GM12878 (cell line): ENCODE results near the gene COX11. TPM values are rescaled to one million over a fixed set of nuclear protein-coding genes. Genes with fewer than 3 reads are reported as not detected.

ENCODE experiments used
- ATF3 ChIP-seq: IDR thresholded peaks from 2 replicates; pipeline ENCODE4 v1.6.1; 2011; ENCODE audit warnings: low read depth, mild to moderate bottlenecking, low read length, moderate library complexity, borderline replicate concordance; ENCODE audit errors: extremely low read depth
- BACH1 ChIP-seq: fragments of 450-650 bp; IDR thresholded peaks from 2 replicates; pipeline ENCODE4 v1.6.1; 2017; ENCODE audit warnings: mild to moderate bottlenecking, borderline replicate concordance
- BCL3 ChIP-seq: IDR thresholded peaks from 2 replicates; pipeline ENCODE4 v1.6.1; 2011; ENCODE audit warnings: borderline replicate concordance, low read depth, mild to moderate bottlenecking, moderate library complexity, low read length; ENCODE audit not compliant: insufficient read depth, poor library complexity, severe bottlenecking
- BHLHE40 ChIP-seq, 2 experiments: fragments of 450-650 bp in 1 of 2; IDR thresholded peaks; 2 replicates each; pipeline ENCODE4 v1.6.1; 2011 to 2017; ENCODE audit warnings: low read depth in 2 of 2, borderline replicate concordance in 1 of 2, improper control_type of control experiment in 1 of 2, low read length in 1 of 2, mild to moderate bottlenecking in 1 of 2
- CBX5 ChIP-seq: sonication (generic); IDR thresholded peaks from 2 replicates; pipeline ENCODE4 v1.6.1; 2016; ENCODE audit warnings: low read depth, moderate library complexity, mild to moderate bottlenecking, inconsistent platforms
- CEBPB ChIP-seq, 2 experiments: fragments of 150-350 bp in 1 of 2; IDR thresholded peaks; 2 replicates each; pipeline ENCODE4 v1.6.1; 2012 to 2014; ENCODE audit warnings: low read depth in 2 of 2, low read length in 2 of 2, borderline replicate concordance in 1 of 2, inconsistent platforms in 1 of 2
- CREM ChIP-seq: IDR thresholded peaks from 2 replicates; pipeline ENCODE4 v1.6.1; 2014; ENCODE audit warnings: antibody characterized with exemption, low read depth
- ELK1 ChIP-seq: IDR thresholded peaks from 2 replicates; pipeline ENCODE4 v1.6.1; 2012; ENCODE audit warnings: low read depth, low read length, improper control_type of control experiment
- HCFC1 ChIP-seq: fragments of 150-350 bp; IDR thresholded peaks from 2 replicates; pipeline ENCODE4 v1.6.1; 2014; ENCODE audit warnings: low read length
- IKZF1 ChIP-seq: fragments of 450-650 bp; conservative IDR thresholded peaks from 2 replicates; pipeline ENCODE4 v1.6.1; 2017; ENCODE audit warnings: antibody characterized with exemption, mild to moderate bottlenecking
- IRF4 ChIP-seq: IDR thresholded peaks from 2 replicates; pipeline ENCODE4 v1.6.1; 2011; ENCODE audit warnings: low read depth, low read length
- KAT2A ChIP-seq: conservative IDR thresholded peaks from 2 replicates; pipeline ENCODE4 v1.6.1; 2011; ENCODE audit warnings: low read depth, low read length; ENCODE audit not compliant: control insufficient read depth
- MXI1 ChIP-seq: fragments of 150-350 bp; IDR thresholded peaks from 2 replicates; pipeline ENCODE4 v1.6.1; 2011; ENCODE audit warnings: low read depth, mild to moderate bottlenecking, inconsistent platforms, low read length, improper control_type of control experiment
- MYC ChIP-seq: IDR thresholded peaks from 2 replicates; pipeline ENCODE4 v1.6.1; 2011; ENCODE audit warnings: mild to moderate bottlenecking, low read length, moderate library complexity, inconsistent platforms; ENCODE audit not compliant: insufficient read depth, insufficient replicate concordance, insufficient read length, severe bottlenecking
- NBN ChIP-seq: fragments of 450-650 bp; IDR thresholded peaks from 2 replicates; pipeline ENCODE4 v1.6.1; 2016
- PBX3 ChIP-seq: IDR thresholded peaks from 2 replicates; pipeline ENCODE4 v1.6.1; 2011; ENCODE audit warnings: mild to moderate bottlenecking, low read depth, low read length, moderate library complexity; ENCODE audit not compliant: insufficient replicate concordance
- SREBF1 ChIP-seq: IDR thresholded peaks from 2 replicates; pipeline ENCODE4 v1.6.1; 2012; ENCODE audit warnings: mild to moderate bottlenecking, low read length
- STAT1 ChIP-seq: fragments of 450-650 bp; conservative IDR thresholded peaks from 2 replicates; pipeline ENCODE4 v1.6.1; 2014; ENCODE audit warnings: antibody characterized with exemption, mild to moderate bottlenecking
- STAT3 ChIP-seq: IDR thresholded peaks from 2 replicates; pipeline ENCODE4 v1.6.1; 2011; ENCODE audit warnings: low read depth, low read length, improper control_type of control experiment
- TCF12 ChIP-seq: IDR thresholded peaks from 2 replicates; pipeline ENCODE4 v1.6.1; 2011; ENCODE audit warnings: low read depth, mild to moderate bottlenecking, low read length
- WRNIP1 ChIP-seq: IDR thresholded peaks from 2 replicates; pipeline ENCODE4 v1.6.1; 2011; ENCODE audit warnings: low read depth, low read length, improper control_type of control experiment, borderline replicate concordance
- polyA plus RNA-seq, 11 experiments: library from polyadenylated mRNA; depleted of rRNA in 4 of 11; unstranded in 6 of 11; stranded (reverse) in 5 of 11; fragments of >200 nt; fragmentation: Nextera tagmentation in 4 of 11; fragmentation: Illumina TruSeq in 1 of 11; extraction: Ambion mirVana in 4 of 11; extraction: Trizol in 1 of 11; gene quantifications; 1 replicate in 1 of 11; 2 replicates in 10 of 11; pipeline versions ENCODE4 v1.2.1 to v1.2.3, GENCODE V29; 2011 to 2016; ENCODE audit warnings: inconsistent platforms in 2 of 11, missing spikeins in 2 of 11, low read depth in 1 of 11
- total RNA-seq, 4 experiments: library from RNA; depleted of rRNA in 3 of 4; stranded (reverse); fragments of >200 nt in 3 of 4; fragmentation: Illumina TruSeq in 1 of 4; extraction: Trizol in 1 of 4; gene quantifications; 2 replicates each; pipeline versions ENCODE4 v1.2.1 to v1.2.3, GENCODE V29; 2013 to 2021
- TF ChIP-seq, protein P1 (sequence below): fragments of 450-650 bp; IDR thresholded peaks from 2 replicates; pipeline ENCODE4 v1.6.1; 2017; ENCODE audit warnings: mild to moderate bottlenecking, moderate library complexity

The COX11 gene
- total and polyA plus RNA-seq, 10 of the 15 experiments (the other 5 are each of a cell fraction or from before 2014, with no cell fraction given) = 13.8 to 69.4 (median 50.8) TPM

GRCh38 chr17:54968262-54968987 lies at the start of gene COX11, which contains the start of gene STXBP4 (continued):
- TF ChIP-seq, protein P1, sequence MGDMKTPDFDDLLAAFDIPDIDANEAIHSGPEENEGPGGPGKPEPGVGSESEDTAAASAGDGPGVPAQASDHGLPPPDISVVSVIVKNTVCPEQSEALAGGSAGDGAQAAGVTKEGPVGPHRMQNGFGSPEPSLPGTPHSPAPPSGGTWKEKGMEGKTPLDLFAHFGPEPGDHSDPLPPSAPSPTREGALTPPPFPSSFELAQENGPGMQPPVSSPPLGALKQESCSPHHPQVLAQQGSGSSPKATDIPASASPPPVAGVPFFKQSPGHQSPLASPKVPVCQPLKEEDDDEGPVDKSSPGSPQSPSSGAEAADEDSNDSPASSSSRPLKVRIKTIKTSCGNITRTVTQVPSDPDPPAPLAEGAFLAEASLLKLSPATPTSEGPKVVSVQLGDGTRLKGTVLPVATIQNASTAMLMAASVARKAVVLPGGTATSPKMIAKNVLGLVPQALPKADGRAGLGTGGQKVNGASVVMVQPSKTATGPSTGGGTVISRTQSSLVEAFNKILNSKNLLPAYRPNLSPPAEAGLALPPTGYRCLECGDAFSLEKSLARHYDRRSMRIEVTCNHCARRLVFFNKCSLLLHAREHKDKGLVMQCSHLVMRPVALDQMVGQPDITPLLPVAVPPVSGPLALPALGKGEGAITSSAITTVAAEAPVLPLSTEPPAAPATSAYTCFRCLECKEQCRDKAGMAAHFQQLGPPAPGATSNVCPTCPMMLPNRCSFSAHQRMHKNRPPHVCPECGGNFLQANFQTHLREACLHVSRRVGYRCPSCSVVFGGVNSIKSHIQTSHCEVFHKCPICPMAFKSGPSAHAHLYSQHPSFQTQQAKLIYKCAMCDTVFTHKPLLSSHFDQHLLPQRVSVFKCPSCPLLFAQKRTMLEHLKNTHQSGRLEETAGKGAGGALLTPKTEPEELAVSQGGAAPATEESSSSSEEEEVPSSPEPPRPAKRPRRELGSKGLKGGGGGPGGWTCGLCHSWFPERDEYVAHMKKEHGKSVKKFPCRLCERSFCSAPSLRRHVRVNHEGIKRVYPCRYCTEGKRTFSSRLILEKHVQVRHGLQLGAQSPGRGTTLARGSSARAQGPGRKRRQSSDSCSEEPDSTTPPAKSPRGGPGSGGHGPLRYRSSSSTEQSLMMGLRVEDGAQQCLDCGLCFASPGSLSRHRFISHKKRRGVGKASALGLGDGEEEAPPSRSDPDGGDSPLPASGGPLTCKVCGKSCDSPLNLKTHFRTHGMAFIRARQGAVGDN = peak; percentile 52
- no peak; the same call in 1 of the 2 replicates for TF ChIP-seq NBN
- TF ChIP-seq TCF12 = no peak
- TF ChIP-seq MXI1 = peak; percentile 94; the same call in 1 of the 2 replicates
- TF ChIP-seq IRF4 = no peak
- no peak for TF ChIP-seq BACH1
- TF ChIP-seq SREBF1 = no peak
- peak in 1 of 2 experiments; percentile 43; a peak in 2 of 4 replicates for TF ChIP-seq BHLHE40 (IDR thresholded peaks at IDR 0.05; ENCODE audit: borderline replicate concordance in 1 of 2, low read depth in 2 of 2, low read length in 1 of 2)
- no peak for TF ChIP-seq CBX5
- peak; percentile 49 for TF ChIP-seq CREM
- TF ChIP-seq BCL3 = no peak
- TF ChIP-seq WRNIP1 = no peak
- TF ChIP-seq ELK1 = no peak
- TF ChIP-seq KAT2A = no peak
- TF ChIP-seq STAT3 = no peak
- no peak for TF ChIP-seq PBX3
- TF ChIP-seq CEBPB (IDR thresholded peaks at IDR 0.05; ENCODE audit: borderline replicate concordance in 1 of 2, low read depth in 2 of 2, low read length in 2 of 2) = no peak
- TF ChIP-seq HCFC1 = peak; percentile 59
- peak; percentile 15 for TF ChIP-seq MYC
- peak; percentile 21 for TF ChIP-seq IKZF1
- TF ChIP-seq ATF3 = no peak
- no peak for TF ChIP-seq STAT1
